ENCODE measurements around the gene LSG1. TPM values are rescaled to one million over a fixed set of nuclear protein-coding genes. Genes with fewer than 3 reads are reported as not detected.
A peak's percentile ranks its signal among the peaks of the same experiment; 100 is the strongest.

The LSG1 gene
- total RNA-seq, 1 experiment from 2014 or later: 81.3 TPM

DNA sequence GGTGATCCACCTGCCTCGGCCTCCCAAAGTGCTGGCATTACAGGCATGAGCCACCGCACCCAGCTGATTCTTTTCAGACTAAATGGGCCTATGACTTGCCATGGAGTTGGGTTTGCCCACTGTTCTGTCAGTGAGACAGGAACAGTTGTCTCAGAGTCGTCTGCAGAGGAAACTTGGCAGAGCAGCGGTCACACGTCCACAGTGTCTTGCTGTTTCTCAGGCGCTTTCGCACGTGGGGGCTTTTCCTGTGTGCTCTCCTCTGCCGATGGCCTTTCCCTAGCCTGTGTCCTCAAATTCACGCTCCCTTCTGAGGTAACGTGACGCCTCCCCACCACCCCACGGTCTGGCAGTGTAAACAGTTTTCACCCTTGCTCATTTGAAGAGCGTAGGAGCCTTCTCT lies 50.0 kb downstream of the LSG1 start:
- ChIA-PET POLR2A (ENCODE audit: low non-redundant PET) (no interaction called here), CTCF (no interaction called here)
- Histone ChIP-seq H3K27me3 (replicated peaks; ENCODE audit: insufficient read depth, low read depth, low read length, poor library complexity) (no peaks in the 10 kb centered on the region), H3K36me3 (ENCODE audit: insufficient read depth, low read length, poor library complexity, severe bottlenecking) (peaks cover 4% of the 10 kb centered on the region), H3K27ac (ENCODE audit: low read depth, low read length, poor library complexity, severe bottlenecking) (no peak overlapping the region), H3K4me1 (ENCODE audit: insufficient read depth, low read length, poor library complexity, severe bottlenecking) (no peaks in the 10 kb centered on the region), H3K4me3 (ENCODE audit: low read depth, low read length, poor library complexity, severe bottlenecking) (no peak overlapping the region), H3K9me3 (ENCODE audit: low read depth, low read length, poor library complexity, severe bottlenecking) (no peaks in the 10 kb centered on the region)
- intact Hi-C loops (cut with micrococcal nuclease; ENCODE audit: unreplicated experiment): no loop called here
- DNase-seq (ENCODE audit: low spot score): no peak
- TF ChIP-seq, protein P1, sequence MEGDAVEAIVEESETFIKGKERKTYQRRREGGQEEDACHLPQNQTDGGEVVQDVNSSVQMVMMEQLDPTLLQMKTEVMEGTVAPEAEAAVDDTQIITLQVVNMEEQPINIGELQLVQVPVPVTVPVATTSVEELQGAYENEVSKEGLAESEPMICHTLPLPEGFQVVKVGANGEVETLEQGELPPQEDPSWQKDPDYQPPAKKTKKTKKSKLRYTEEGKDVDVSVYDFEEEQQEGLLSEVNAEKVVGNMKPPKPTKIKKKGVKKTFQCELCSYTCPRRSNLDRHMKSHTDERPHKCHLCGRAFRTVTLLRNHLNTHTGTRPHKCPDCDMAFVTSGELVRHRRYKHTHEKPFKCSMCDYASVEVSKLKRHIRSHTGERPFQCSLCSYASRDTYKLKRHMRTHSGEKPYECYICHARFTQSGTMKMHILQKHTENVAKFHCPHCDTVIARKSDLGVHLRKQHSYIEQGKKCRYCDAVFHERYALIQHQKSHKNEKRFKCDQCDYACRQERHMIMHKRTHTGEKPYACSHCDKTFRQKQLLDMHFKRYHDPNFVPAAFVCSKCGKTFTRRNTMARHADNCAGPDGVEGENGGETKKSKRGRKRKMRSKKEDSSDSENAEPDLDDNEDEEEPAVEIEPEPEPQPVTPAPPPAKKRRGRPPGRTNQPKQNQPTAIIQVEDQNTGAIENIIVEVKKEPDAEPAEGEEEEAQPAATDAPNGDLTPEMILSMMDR (conservative IDR thresholded peaks at IDR 0.05; ENCODE audit: low read depth, low read length): no peak
- TF ChIP-seq EZH2 (IDR thresholded peaks at IDR 0.05; ENCODE audit: borderline replicate concordance, low read depth, low read length, poor library complexity, severe bottlenecking): no peak
- BruUV-seq (replicated peaks): no TSS peak

DNA sequence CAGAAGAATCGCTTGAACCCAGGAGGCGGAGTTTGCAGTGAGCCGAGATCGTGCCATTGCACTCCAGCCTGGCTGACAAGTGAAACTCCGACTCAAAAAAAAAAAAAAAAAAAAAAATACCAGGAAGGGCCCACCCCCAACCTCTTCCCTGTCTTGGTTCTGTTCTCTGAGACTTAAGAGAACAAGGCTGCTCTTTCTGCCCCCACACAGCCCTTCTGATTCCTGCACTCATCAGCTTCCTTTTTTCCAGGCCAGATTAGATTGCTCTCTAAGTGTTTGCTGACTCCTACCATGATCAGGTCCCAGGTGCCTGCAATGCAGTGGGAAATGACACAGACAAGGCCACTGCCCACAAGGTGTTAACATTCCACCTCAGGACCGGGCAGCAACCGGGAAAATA lies 51.8 kb downstream of the LSG1 start:
- POLR2A ChIA-PET (ENCODE audit: low non-redundant PET): interaction anchor here (0.6 kb wide), 1 partner anchor 13 kb away, joined by 13 read pairs; no protein-coding TSS in a partner anchor
- no peaks in the 10 kb centered on the region for H3K27me3 ChIP-seq (replicated peaks; ENCODE audit: insufficient read depth, low read depth, low read length, poor library complexity)
- intact Hi-C loops (cut with micrococcal nuclease; ENCODE audit: unreplicated experiment): no loop called here
- no peaks in the 10 kb centered on the region for H3K9me3 ChIP-seq (ENCODE audit: low read depth, low read length, poor library complexity, severe bottlenecking)
- no peak for DNase-seq (ENCODE audit: low spot score)
- no TSS peak for BruUV-seq (replicated peaks)
- TF ChIP-seq, protein P1 (conservative IDR thresholded peaks at IDR 0.05; ENCODE audit: low read depth, low read length): no peak
- no peak for TF ChIP-seq EZH2 (IDR thresholded peaks at IDR 0.05; ENCODE audit: borderline replicate concordance, low read depth, low read length, poor library complexity, severe bottlenecking)
- no peaks in the 10 kb centered on the region for H3K4me1 ChIP-seq (ENCODE audit: insufficient read depth, low read length, poor library complexity, severe bottlenecking)
- no peaks in the 10 kb centered on the region for H3K36me3 ChIP-seq (ENCODE audit: insufficient read depth, low read length, poor library complexity, severe bottlenecking)
- no peak overlapping the region for H3K4me3 ChIP-seq (ENCODE audit: low read depth, low read length, poor library complexity, severe bottlenecking)
- CTCF ChIA-PET: no interaction called here
- peak overlapping the region; percentile 30 for H3K27ac ChIP-seq (ENCODE audit: low read depth, low read length, poor library complexity, severe bottlenecking)

DNA sequence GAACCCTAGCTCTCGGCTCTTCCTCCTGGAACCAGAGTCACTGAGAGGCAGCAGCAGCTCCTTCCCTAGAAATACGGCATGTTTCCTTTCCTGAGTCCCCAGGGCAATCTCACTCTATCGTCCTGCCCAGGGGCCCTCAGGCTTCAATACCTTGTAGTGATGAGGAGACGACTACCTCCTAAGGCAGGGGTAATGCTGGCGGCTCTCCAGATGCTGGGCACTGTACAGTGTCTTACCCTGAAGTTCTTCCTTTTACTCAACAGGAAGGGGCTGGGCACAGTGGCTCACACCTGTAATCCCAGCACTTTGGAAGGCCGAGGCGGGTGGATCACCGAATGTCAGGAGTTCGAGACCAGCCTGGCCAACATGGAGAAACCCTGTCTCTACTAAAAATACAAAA lies 52.2 kb downstream of the LSG1 start:
- Histone ChIP-seq H3K9me3 (ENCODE audit: low read depth, low read length, poor library complexity, severe bottlenecking) (no peaks in the 10 kb centered on the region), H3K36me3 (ENCODE audit: insufficient read depth, low read length, poor library complexity, severe bottlenecking) (no peaks in the 10 kb centered on the region), H3K27ac (ENCODE audit: low read depth, low read length, poor library complexity, severe bottlenecking) (no peak overlapping the region), H3K4me3 (ENCODE audit: low read depth, low read length, poor library complexity, severe bottlenecking) (no peak overlapping the region), H3K4me1 (ENCODE audit: insufficient read depth, low read length, poor library complexity, severe bottlenecking) (no peaks in the 10 kb centered on the region), H3K27me3 (replicated peaks; ENCODE audit: insufficient read depth, low read depth, low read length, poor library complexity) (no peaks in the 10 kb centered on the region)
- intact Hi-C loops (cut with micrococcal nuclease; ENCODE audit: unreplicated experiment): no loop called here
- ChIA-PET POLR2A (ENCODE audit: low non-redundant PET) (no interaction called here), CTCF (no interaction called here)
- BruUV-seq (replicated peaks): no TSS peak
- TF ChIP-seq, protein P1 (conservative IDR thresholded peaks at IDR 0.05; ENCODE audit: low read depth, low read length): no peak
- TF ChIP-seq EZH2 (IDR thresholded peaks at IDR 0.05; ENCODE audit: borderline replicate concordance, low read depth, low read length, poor library complexity, severe bottlenecking): no peak
- no peak for DNase-seq (ENCODE audit: low spot score)
